H1 (cell line): ENCODE results near the gene GABPA. TPM values are rescaled to one million over a fixed set of nuclear protein-coding genes. Genes with fewer than 3 reads are reported as not detected.

Source experiments
- CTCF ChIA-PET: fragments of 300-600 bp; sonication (Branson Sonifier 250); formaldehyde crosslinking; loops from one replicate; lab custom pipeline; 2021; ENCODE audit not compliant: partially characterized antibody; lab: Charles Lee
- POLR2A ChIA-PET: fragments of 300-600 bp; sonication (Branson Sonifier 250); formaldehyde crosslinking; loops from one replicate; lab custom pipeline; 2021; ENCODE audit warnings: inconsistent platforms; ENCODE audit not compliant: partially characterized antibody; lab: Charles Lee
- DNase-seq, 2 experiments: peaks; one replicate each; pipeline versions ENCODE4 v3.0.0 to v3.0.0-alpha.2; 2010 to 2022; ENCODE audit warnings: low spot score in 2 of 2, low read depth in 1 of 2, mixed read lengths in 1 of 2
- FAIRE-seq: peaks from 2 replicates; lab custom pipeline; 2011; peaks lifted over from hg19 to GRCh38; lab: Jason Lieb, UNC
- H2AFZ ChIP-seq: 2 replicates; pipeline ENCODE4 v1.8.1; 2012; ENCODE audit warnings: low read length, inconsistent platforms
- H2AK5ac ChIP-seq: 2 replicates; pipeline ENCODE4 v1.6.1; 2013; ENCODE audit warnings: low read depth, low read length
- H2BK120ac ChIP-seq: replicated peaks from 2 replicates; pipeline ENCODE3; 2013; ENCODE audit warnings: low read depth, low read length, inconsistent platforms
- H2BK12ac ChIP-seq: 2 replicates; pipeline ENCODE4 v1.6.1; 2013; ENCODE audit warnings: low read depth, low read length
- H2BK15ac ChIP-seq: 2 replicates; pipeline ENCODE4 v1.6.1; 2013; ENCODE audit warnings: low read length
- H2BK20ac ChIP-seq: 2 replicates; pipeline ENCODE4 v1.6.1; 2013; ENCODE audit warnings: low read length
- H2BK5ac ChIP-seq: 2 replicates; pipeline ENCODE4 v1.6.1; 2013; ENCODE audit warnings: low read depth, low read length
- H3K14ac ChIP-seq: 2 replicates; pipeline ENCODE4 v1.6.1; 2013; ENCODE audit warnings: inconsistent platforms; ENCODE audit not compliant: insufficient read length
- H3K18ac ChIP-seq: 2 replicates; pipeline ENCODE4 v1.6.1; 2013; ENCODE audit warnings: low read length; ENCODE audit errors: extremely low read depth
- H3K23ac ChIP-seq: 2 replicates; pipeline ENCODE4 v1.6.1; 2013; ENCODE audit warnings: inconsistent platforms; ENCODE audit not compliant: insufficient read length
- H3K23me2 ChIP-seq: 2 replicates; pipeline ENCODE4 v1.6.1; 2013; ENCODE audit warnings: low read depth, low read length
- H3K27ac ChIP-seq: 2 replicates; pipeline ENCODE4 v1.6.1; 2011; ENCODE audit warnings: low read depth, low read length, inconsistent platforms
- H3K27me3 ChIP-seq, 4 experiments: replicated peaks in 1 of 4; 1 replicate in 1 of 4; 2 replicates in 3 of 4; pipeline versions ENCODE4 v1.6.1 to v1.8.1; 2011 to 2013; ENCODE audit warnings: low read length in 3 of 4, mild to moderate bottlenecking in 3 of 4, inconsistent platforms in 2 of 4, mixed read lengths in 2 of 4, moderate library complexity in 1 of 4; ENCODE audit not compliant: control insufficient read depth in 3 of 4, insufficient read depth in 3 of 4; ENCODE audit errors: extremely low read depth in 1 of 4
- H3K36me3 ChIP-seq, 4 experiments: 2 replicates each; pipeline versions ENCODE4 v1.6.1 to v1.8.1; 2011 to 2013; ENCODE audit warnings: mild to moderate bottlenecking in 4 of 4, low read length in 3 of 4, moderate library complexity in 2 of 4, control low read depth in 1 of 4, inconsistent platforms in 1 of 4; ENCODE audit not compliant: insufficient read depth in 4 of 4, control insufficient read depth in 2 of 4
- H3K4ac ChIP-seq: replicated peaks from 2 replicates; pipeline ENCODE3; 2013; ENCODE audit warnings: low read length, low read depth, mixed read lengths, inconsistent platforms; ENCODE audit not compliant: insufficient read length
- H3K4me1 ChIP-seq, 4 experiments: replicated peaks in 1 of 4; 1 replicate in 1 of 4; 2 replicates in 3 of 4; pipeline versions ENCODE4 v1.6.1 to v1.8.1; 2011 to 2013; ENCODE audit warnings: low read length in 3 of 4, inconsistent platforms in 2 of 4, mixed read lengths in 1 of 4; ENCODE audit not compliant: insufficient read depth in 4 of 4, control insufficient read depth in 3 of 4
- H3K4me2 ChIP-seq, 2 experiments: 2 replicates each; pipeline versions ENCODE4 v1.6.1 to v1.8.1; 2011 to 2013; ENCODE audit warnings: low read depth in 2 of 2, low read length in 2 of 2, control low read depth in 1 of 2, inconsistent platforms in 1 of 2, mild to moderate bottlenecking in 1 of 2; ENCODE audit not compliant: insufficient read depth in 1 of 2
- H3K4me3 ChIP-seq, 4 experiments: fragments of 200-600, 300-600 bp in 1 of 4; sonication (generic), shearing (Covaris generic), sonication (Bioruptor Twin) in 1 of 4; 2 replicates each; pipeline versions ENCODE4 v1.5.1 to v1.8.1; 2011 to 2016; ENCODE audit warnings: low read length in 4 of 4, low read depth in 3 of 4, control low read depth in 2 of 4, inconsistent platforms in 2 of 4, mild to moderate bottlenecking in 2 of 4, mixed read lengths in 1 of 4, moderate library complexity in 1 of 4; ENCODE audit not compliant: insufficient read depth in 2 of 4; ENCODE audit errors: extremely low read depth in 1 of 4
- H3K56ac ChIP-seq: replicated peaks from 2 replicates; pipeline ENCODE3; 2013; ENCODE audit warnings: low read depth, mild to moderate bottlenecking, mixed read lengths, low read length, inconsistent platforms; ENCODE audit not compliant: insufficient read length
- H3K79me1 ChIP-seq: 2 replicates; pipeline ENCODE4 v1.6.1; 2013; ENCODE audit warnings: low read depth, low read length, control low read depth
- H3K79me2 ChIP-seq, 2 experiments: 2 replicates each; pipeline versions ENCODE4 v1.6.1 to v1.8.1; 2012 to 2013; ENCODE audit warnings: low read length in 2 of 2, mild to moderate bottlenecking in 2 of 2, inconsistent platforms in 1 of 2; ENCODE audit not compliant: insufficient read depth in 2 of 2, control insufficient read depth in 1 of 2
- H3K9ac ChIP-seq, 4 experiments: replicated peaks in 1 of 4; 1 replicate in 1 of 4; 2 replicates in 3 of 4; pipeline versions ENCODE4 v1.6.1 to v1.8.1; 2011 to 2013; ENCODE audit warnings: low read depth in 3 of 4, low read length in 3 of 4, control low read depth in 2 of 4, mild to moderate bottlenecking in 2 of 4, moderate library complexity in 2 of 4, inconsistent platforms in 1 of 4; ENCODE audit errors: extremely low read depth in 1 of 4
- H3K9me3 ChIP-seq, 2 experiments: 2 replicates each; pipeline versions ENCODE4 v1.6.1 to v1.8.1; 2012 to 2013; ENCODE audit warnings: mild to moderate bottlenecking in 2 of 2, moderate library complexity in 2 of 2, control low read depth in 1 of 2, inconsistent platforms in 1 of 2, low read depth in 1 of 2, low read length in 1 of 2, mixed read lengths in 1 of 2; ENCODE audit not compliant: insufficient read depth in 2 of 2
- H4K20me1 ChIP-seq, 2 experiments: replicated peaks in 1 of 2; 2 replicates each; pipeline versions ENCODE3 to v1.8.1; 2011 to 2013; ENCODE audit warnings: inconsistent platforms in 2 of 2, low read length in 2 of 2, mild to moderate bottlenecking in 1 of 2; ENCODE audit not compliant: insufficient read depth in 2 of 2, control insufficient read depth in 1 of 2
- H4K5ac ChIP-seq: 2 replicates; pipeline ENCODE4 v1.6.1; 2013; ENCODE audit warnings: low read length, low read depth, mixed read lengths, inconsistent platforms; ENCODE audit not compliant: insufficient read length
- H4K8ac ChIP-seq: 2 replicates; pipeline ENCODE4 v1.8.0; 2013; ENCODE audit warnings: mild to moderate bottlenecking, moderate library complexity, low read length, inconsistent platforms; ENCODE audit not compliant: insufficient read depth; ENCODE audit errors: extremely low read depth
- H4K91ac ChIP-seq: replicated peaks from 2 replicates; pipeline ENCODE3; 2013; ENCODE audit warnings: low read length, mixed read lengths, inconsistent platforms; ENCODE audit not compliant: insufficient read length
- BACH1 ChIP-seq: IDR thresholded peaks from 2 replicates; pipeline ENCODE4 v1.6.1; 2012; ENCODE audit warnings: low read length, improper control_type of control experiment
- CTCF ChIP-seq, 3 experiments: IDR thresholded peaks; 1 replicate in 2 of 3; 2 replicates in 1 of 3; pipeline versions ENCODE4 v1.5.1 to v1.6.1; 2011; ENCODE audit warnings: low read length in 3 of 3, mild to moderate bottlenecking in 3 of 3, inconsistent platforms in 2 of 3, low read depth in 1 of 3, moderate library complexity in 1 of 3; ENCODE audit not compliant: insufficient read depth in 1 of 3; ENCODE audit errors: control extremely low read depth in 1 of 3
- E2F6 ChIP-seq: IDR thresholded peaks from 2 replicates; pipeline ENCODE4 v1.6.1; 2012; ENCODE audit warnings: inconsistent platforms
- MAFK ChIP-seq: IDR thresholded peaks from 2 replicates; pipeline ENCODE4 v1.6.1; 2012; ENCODE audit warnings: low read depth, mild to moderate bottlenecking, improper control_type of control experiment, low read length
- NANOG ChIP-seq: IDR thresholded peaks from 2 replicates; pipeline ENCODE4 v1.6.1; 2011; ENCODE audit warnings: low read length, low read depth, mild to moderate bottlenecking, inconsistent platforms; ENCODE audit not compliant: insufficient read depth, poor library complexity, severe bottlenecking
- RAD21 ChIP-seq, 2 experiments: IDR thresholded peaks in 1 of 2; conservative IDR thresholded peaks in 1 of 2; 2 replicates each; pipeline ENCODE4 v1.6.1; 2011; ENCODE audit warnings: low read depth in 2 of 2, low read length in 2 of 2, improper control_type of control experiment in 1 of 2, inconsistent platforms in 1 of 2, mild to moderate bottlenecking in 1 of 2, moderate library complexity in 1 of 2
- SP4 ChIP-seq: IDR thresholded peaks from 2 replicates; pipeline ENCODE4 v1.6.1; 2012; ENCODE audit warnings: low read length, inconsistent platforms
- TAF1 ChIP-seq: IDR thresholded peaks from 2 replicates; pipeline ENCODE4 v1.6.1; 2011; ENCODE audit warnings: mild to moderate bottlenecking, low read depth, low read length
- TAF7 ChIP-seq: optimal IDR thresholded peaks from 2 replicates; pipeline ENCODE3; 2011; ENCODE audit warnings: low read depth, mild to moderate bottlenecking, inconsistent platforms, low read length, moderate library complexity, borderline replicate concordance
- WGBS, 2 experiments: shearing (Covaris generic) in 1 of 2; methylation state at CpG; one replicate each; pipeline versions ENCODE4 v1.1.6 to v1.1.7; 2013 to 2015; ENCODE audit warnings: low lambda C conversion rate in 2 of 2, mixed read lengths in 2 of 2, inconsistent platforms in 1 of 2, low coverage in 1 of 2, missing lambda C conversion rate in 1 of 2; ENCODE audit not compliant: insufficient replicate concordance in 2 of 2, insufficient coverage in 1 of 2, insufficient read length in 1 of 2; ENCODE audit errors: extremely low coverage in 1 of 2, missing lambda C conversion rate in 1 of 2; 5-methylcytosine and 5-hydroxymethylcytosine counted together
- polyA plus RNA-seq, 7 experiments: library from polyadenylated mRNA; depleted of rRNA in 3 of 7; stranded (reverse) in 5 of 7; unstranded in 2 of 7; fragments of >200 nt in 5 of 7; fragments of 200-250 nt in 2 of 7; gene quantifications; 1 replicate in 5 of 7; 2 replicates in 1 of 7; 4 replicates in 1 of 7; pipeline versions ENCODE4 v1.2.1 to v1.2.3, GENCODE V29; 2011 to 2013; ENCODE audit warnings: missing spikeins in 2 of 7, mixed read lengths in 2 of 7
- total RNA-seq: library from RNA; stranded (reverse); fragmentation: NEBNext Ultra II Directional; extraction: Animal tissue kit (Norgen Biotek cat#: 25700); gene quantifications from 2 replicates; pipeline ENCODE4 v1.2.1, GENCODE V29; 2021

GABPA gene
- total and polyA plus RNA-seq, 2 of the 8 experiments (the other 6 are each of a cell fraction or from before 2014, with no cell fraction given): 5.2 to 22.2 TPM

GRCh38 chr21:25722631-25723030, 12.1 kb upstream of the GABPA start:
- Histone ChIP-seq H3K18ac (no peak overlapping the region), H4K91ac (no peak overlapping the region), H3K27me3 (no peaks in the 10 kb centered on the region), H2BK12ac (no peak overlapping the region), H3K4me1 (no peaks in the 10 kb centered on the region; a peak in 1 of 7 replicates), H3K4ac (no peak overlapping the region), H3K79me2 (no peaks in the 10 kb centered on the region), H4K5ac (no peak overlapping the region), H2BK120ac (no peak overlapping the region), H3K36me3 (peaks cover 2 to 49% (median 18%) of the 10 kb centered on the region in 4 experiments; a peak in 7 of 8 replicates), H2BK20ac (no peak overlapping the region), H3K56ac (no peak overlapping the region), H3K27ac (no peak overlapping the region), H2AK5ac (no peak overlapping the region), H2BK15ac (no peak overlapping the region), H2BK5ac (no peak overlapping the region), H2AFZ (no peak overlapping the region), H3K23ac (no peak overlapping the region), H3K4me2 (no peak overlapping the region), H3K9me3 (no peaks in the 10 kb centered on the region), H3K4me3 (no peak overlapping the region), H4K8ac (no peak overlapping the region), H3K14ac (no peak overlapping the region), H3K9ac (no peak overlapping the region), H3K79me1 (no peaks in the 10 kb centered on the region), H4K20me1 (peaks cover 0 to 2% of the 10 kb centered on the region in 2 experiments), H3K23me2 (no peaks in the 10 kb centered on the region; the same call in none of the 2 replicates)
- FAIRE-seq (no peak), DNase-seq (no peak)
- ChIA-PET POLR2A (interaction anchor here (1.3 kb wide), 1 partner anchor 11 kb away, joined by 3 read pairs; no protein-coding TSS in a partner anchor), CTCF (interaction anchor here (2.6 kb wide), 1 partner anchor 15 kb away, joined by 10 read pairs; no protein-coding TSS in a partner anchor)
- WGBS, 2 experiments: 87% methylated on average over 3 of the region's 3 CpGs; no CpG with 5 or more reads in 1 of the 2 experiments
- no peak for TF ChIP-seq CTCF (IDR thresholded peaks at IDR 0.05; ENCODE audit: control extremely low read depth in 1 of 3, insufficient read depth in 1 of 3, low read depth in 1 of 3, low read length in 3 of 3)
- no peak for TF ChIP-seq NANOG
- TF ChIP-seq E2F6: no peak
- no peak for TF ChIP-seq TAF7
- no peak for TF ChIP-seq MAFK
- TF ChIP-seq TAF1: no peak
- no peak for TF ChIP-seq SP4
- TF ChIP-seq BACH1: no peak
- no peak for TF ChIP-seq RAD21 (IDR thresholded peaks at IDR 0.05 in 1 of 2, conservative IDR thresholded peaks at IDR 0.05 in 1 of 2; ENCODE audit: low read depth in 2 of 2, low read length in 2 of 2)
